Measurements from ENCODE around the gene METTL16.

DNA sequence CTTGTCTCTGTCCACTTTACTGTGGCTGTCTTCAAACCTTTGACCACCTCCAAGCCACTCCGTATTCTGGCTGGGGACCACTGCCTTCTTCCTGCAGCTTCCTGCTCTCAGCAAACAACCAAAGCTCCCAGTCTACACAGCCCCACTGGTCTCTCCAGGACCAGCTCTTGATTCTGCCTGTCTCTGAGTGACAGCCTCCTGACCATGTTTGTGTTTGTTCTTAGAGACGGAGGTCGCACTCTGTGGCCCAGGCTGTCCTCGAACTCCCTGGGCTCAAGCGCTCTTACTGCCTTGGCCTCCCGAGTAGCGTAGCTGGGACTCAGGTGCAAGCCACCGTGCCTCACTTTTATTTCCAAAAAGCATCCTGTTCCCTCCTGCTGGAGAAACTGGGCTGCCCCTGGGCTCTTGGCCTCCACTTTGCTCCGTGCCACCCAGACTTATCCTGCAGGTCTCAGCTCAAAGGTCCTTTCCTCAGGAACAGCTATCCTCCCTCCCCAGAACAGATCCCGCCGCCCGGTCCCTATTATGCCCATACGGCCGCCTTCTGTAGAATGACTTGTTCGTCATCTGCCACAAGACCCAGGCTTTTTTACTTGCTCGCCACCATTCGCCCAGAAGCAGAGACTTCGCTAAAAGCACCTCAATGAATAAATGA lies 120.0 kb downstream of the METTL16 start:
- TF ChIP-seq POLR2A (IDR thresholded peaks at IDR 0.05) = no peak
- TF ChIP-seq, protein P1, sequence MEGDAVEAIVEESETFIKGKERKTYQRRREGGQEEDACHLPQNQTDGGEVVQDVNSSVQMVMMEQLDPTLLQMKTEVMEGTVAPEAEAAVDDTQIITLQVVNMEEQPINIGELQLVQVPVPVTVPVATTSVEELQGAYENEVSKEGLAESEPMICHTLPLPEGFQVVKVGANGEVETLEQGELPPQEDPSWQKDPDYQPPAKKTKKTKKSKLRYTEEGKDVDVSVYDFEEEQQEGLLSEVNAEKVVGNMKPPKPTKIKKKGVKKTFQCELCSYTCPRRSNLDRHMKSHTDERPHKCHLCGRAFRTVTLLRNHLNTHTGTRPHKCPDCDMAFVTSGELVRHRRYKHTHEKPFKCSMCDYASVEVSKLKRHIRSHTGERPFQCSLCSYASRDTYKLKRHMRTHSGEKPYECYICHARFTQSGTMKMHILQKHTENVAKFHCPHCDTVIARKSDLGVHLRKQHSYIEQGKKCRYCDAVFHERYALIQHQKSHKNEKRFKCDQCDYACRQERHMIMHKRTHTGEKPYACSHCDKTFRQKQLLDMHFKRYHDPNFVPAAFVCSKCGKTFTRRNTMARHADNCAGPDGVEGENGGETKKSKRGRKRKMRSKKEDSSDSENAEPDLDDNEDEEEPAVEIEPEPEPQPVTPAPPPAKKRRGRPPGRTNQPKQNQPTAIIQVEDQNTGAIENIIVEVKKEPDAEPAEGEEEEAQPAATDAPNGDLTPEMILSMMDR (IDR thresholded peaks at IDR 0.05) = no peak
